ENCODE data around the gene SLC6A8. TPM values are rescaled to one million over a fixed set of nuclear protein-coding genes. Genes with fewer than 3 reads are reported as not detected.
A peak's percentile ranks its signal among the peaks of the same experiment; 100 is the strongest.
"Not testable (repeated sequence)": the region's sequence is repeated elsewhere in the genome, so short reads cannot be mapped to it uniquely, and the experiment has no call there.

Gene SLC6A8
- total RNA-seq, 1 donor from 2014 or later = 178 TPM

DNA sequence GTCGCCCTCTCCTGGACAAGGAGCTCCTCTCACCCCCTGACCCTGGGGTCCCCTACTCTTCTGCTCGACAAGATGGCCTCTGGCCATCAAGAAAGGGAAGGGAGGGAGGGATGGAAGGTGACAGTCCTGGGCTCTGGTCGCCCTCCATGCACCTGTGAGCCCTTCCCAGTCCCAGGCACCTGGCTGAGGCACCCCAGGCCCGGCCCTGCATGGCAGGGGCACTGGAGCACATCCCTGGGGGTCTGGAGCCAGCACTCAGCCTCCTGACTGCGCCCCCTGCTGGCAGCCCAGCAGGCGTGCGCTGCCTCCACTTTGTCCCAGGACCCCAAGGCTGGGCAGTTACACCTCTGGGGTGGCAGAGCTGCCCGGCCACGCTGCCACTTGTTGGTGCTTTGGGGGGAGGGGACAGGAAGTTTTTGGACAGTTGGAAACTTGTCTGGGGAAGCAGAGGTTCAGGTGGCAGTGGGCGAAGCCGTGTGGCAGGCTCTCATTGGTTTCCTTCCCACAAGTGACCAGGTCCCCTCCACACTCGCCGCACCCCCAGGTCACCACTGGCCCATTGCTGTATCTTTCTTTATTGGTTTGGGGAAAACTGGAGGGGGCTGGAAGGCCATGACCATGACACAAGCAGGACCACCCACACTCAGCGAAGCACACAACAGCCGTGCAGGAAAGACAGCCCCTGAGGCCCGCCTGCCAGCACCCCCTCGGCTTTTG is 18.4 kb upstream of the SLC6A8 start:
- ATAC-seq = no peak
- intact Hi-C loops (cut with DNase I) = loop anchor here (5.0 kb wide), 3 partner anchors 62 to 712 kb away; no protein-coding TSS in a partner anchor
- DNase-seq (ENCODE audit: missing footprints) = peak; percentile 14

- DNase-seq (ENCODE audit: missing footprints) = no peak
- intact Hi-C loops (cut with DNase I) = loop anchor here (5.0 kb wide), 3 partner anchors 63 to 713 kb away; no protein-coding TSS in a partner anchor
- no peak for ATAC-seq
Measured at GRCh38 chrX:153669901-153670731, 17.6 kb upstream of the SLC6A8 start.

- DNase-seq (ENCODE audit: missing footprints) (peak; percentile 54), ATAC-seq (no peak)
- intact Hi-C loops (cut with DNase I) = no loop called here
Measured at GRCh38 chrX:153670748-153671588, 16.8 kb upstream of the SLC6A8 start.

- no peak for ATAC-seq
- DNase-seq (ENCODE audit: missing footprints) = peak; percentile 9
- intact Hi-C loops (cut with DNase I) = no loop called here
Measured at GRCh38 chrX:153671589-153672530, 15.9 kb upstream of the SLC6A8 start.

DNA sequence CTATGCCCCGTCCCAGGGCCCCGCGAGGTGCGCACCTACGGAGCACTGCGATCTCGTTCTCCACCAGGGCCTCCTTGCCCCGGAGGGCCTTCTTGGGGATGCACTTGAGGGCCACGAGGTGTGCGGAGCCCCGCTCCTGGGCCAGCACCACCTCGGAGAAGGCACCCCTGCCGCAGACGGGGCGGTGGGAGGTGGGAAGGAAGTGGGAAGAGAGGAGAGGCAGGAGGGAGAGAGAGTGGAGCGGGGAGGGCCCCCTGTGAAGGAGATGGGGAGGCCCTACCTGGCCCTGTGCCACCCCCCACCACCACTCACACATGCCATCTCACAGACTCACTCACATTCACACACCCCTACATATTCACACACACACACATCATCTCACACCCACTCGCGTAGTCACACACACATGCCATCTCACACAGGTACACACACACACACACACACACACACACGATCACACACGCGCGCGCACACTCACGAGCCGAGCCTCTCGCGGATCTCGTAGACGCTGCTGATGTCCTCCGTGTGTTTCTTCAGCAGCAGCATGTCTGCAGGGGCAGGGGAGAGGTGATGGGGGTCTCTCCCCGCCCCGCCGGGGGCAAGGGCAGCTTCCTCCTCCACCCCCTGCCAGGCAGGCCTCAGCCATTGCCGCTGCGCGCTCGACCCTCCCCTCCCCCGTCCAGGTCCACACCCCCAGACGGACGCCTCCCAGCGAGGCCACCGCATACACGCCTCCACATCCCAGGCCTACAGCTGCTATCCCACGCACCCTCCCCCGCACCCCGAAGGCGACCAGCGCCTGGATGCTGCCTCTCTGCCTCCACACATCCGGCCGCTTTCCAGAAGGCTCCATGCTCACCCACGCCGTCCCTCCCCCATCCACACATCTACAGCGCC is 14.9 kb upstream of the SLC6A8 start:
- intact Hi-C loops (cut with DNase I) = no loop called here
- ATAC-seq (no peak), DNase-seq (ENCODE audit: missing footprints) (no peak)

DNA sequence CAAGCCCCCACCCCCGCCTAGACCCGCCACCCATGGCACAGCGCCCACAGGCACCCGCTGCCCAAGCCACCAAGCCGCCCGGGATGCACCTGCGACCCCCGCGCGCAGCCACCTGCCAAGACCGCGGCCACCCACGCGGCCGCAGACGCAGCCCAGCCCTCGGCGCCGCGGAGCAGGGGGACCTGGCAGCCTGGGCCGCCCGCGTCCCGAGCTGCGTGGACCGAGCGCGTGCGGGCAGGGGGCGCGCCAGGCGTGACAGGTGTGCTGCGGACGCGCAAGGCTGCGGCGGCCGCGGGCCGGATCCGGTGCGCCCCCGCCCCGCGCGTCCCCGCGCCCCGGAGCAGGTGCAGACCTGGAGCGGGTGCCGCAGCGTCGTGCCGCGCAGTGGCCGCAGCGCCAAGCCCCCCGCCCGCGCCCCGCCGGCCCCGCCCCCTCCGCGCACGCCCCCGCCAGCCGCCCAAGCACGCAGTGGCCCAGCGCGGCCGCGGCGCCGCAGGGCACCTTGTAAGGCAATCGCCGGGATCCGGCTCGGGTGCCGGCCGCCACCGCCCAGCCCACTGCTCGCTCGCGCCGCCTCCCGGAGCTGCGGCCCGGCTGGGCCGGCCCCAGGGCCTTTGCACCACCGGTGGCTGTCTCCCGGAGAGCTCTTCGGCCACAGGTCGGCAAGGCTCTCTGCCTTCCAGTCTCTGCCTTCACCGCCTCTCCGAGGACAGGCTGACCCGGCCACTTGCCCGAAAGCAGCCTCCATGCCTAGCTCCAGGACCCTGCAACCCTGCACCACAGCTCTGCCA is 14.1 kb upstream of the SLC6A8 start, which contains the start of gene PNCK:
Gene PNCK (minus strand): TSS at position 386 of the 791 bp plus-strand sequence. CDS start 737 bp downstream, outside the sequence.
- intact Hi-C loops (cut with DNase I) = no loop called here
- no peak for DNase-seq (ENCODE audit: missing footprints)
- no peak for ATAC-seq

- ATAC-seq = no peak
- DNase-seq (ENCODE audit: missing footprints) = no peak
- intact Hi-C loops (cut with DNase I) = no loop called here
Measured at GRCh38 chrX:153674219-153674851, 13.4 kb upstream of the SLC6A8 start.

- ATAC-seq = no peak
- no peak for DNase-seq (ENCODE audit: missing footprints)
- intact Hi-C loops (cut with DNase I) = no loop called here
Measured at GRCh38 chrX:153681175-153681574, 6.6 kb upstream of the SLC6A8 start.

DNA sequence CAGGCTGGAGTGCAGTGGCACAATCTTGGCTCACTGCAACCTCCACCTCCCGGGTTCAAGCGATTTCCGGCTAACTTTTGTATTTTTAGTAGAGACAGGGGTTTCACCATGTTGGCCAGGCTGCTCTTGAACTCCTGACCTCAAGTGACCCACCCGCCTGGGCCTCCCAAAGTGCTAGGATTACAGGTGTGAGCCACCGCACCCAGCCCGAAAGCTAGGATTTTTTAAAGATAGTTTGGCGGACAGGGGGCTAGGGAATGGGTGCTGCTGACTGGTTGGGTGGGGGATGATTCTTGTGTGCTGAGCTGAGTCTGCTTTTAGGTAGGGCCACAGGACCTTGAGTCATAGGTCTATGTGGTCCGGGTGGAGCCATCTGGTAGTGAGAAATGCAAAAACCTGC is 4.2 kb upstream of the SLC6A8 start:
- ATAC-seq = not testable (repeated sequence)

DNA sequence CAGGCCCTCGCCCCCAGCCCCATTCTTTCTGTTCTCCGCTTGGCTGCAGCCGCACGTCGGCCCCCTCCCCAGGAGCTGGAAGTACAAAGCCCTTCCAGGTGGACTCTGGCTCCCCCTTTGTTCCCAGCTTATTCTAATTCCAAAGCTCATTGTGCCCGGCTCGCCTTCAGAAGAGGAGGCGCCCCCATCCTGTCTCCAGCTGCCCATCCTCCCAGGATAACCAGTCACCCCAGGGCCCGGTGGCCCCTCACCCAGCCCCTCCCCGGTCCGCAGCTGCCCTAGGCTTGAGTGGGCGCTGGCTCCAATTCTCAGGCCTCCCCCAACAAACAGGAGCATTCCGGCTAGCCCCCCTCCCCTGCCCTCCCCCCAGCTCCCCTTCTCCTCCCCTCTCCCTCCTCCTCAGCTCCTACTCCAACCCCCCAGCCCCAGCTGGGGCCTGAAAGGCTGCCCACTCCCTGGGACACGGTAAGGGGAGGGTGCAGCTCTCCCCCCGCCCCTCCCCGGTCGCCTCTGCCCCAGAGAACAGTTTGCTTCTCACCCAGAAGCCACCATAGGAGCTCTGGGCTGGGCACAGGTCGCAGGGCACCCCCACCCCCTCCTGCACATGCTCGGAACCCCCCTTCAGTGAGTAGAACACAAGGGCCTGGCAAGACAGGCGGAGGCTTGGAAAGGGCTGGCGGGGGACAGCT is 3.1 kb upstream of the SLC6A8 start:
- intact Hi-C loops (cut with DNase I) = loop anchor here (5.0 kb wide), 1 partner anchor 38 kb away; the partner anchor contains the start of genes ABCD1 and BCAP31
- ATAC-seq = no peak
- no peak for DNase-seq (ENCODE audit: missing footprints)

More for the DNA sequence above, 4.2 kb upstream of the SLC6A8 start:
- DNase-seq (ENCODE audit: missing footprints); intact Hi-C loops (cut with DNase I): not testable (repeated sequence)

GRCh38 chrX:153685156-153685536 is 2.6 kb upstream of the SLC6A8 start:
- no peak for DNase-seq (ENCODE audit: missing footprints)
- no peak for ATAC-seq
- intact Hi-C loops (cut with DNase I) = loop anchor here (5.0 kb wide), 1 partner anchor 37 kb away; the partner anchor contains the start of genes ABCD1 and BCAP31

DNA sequence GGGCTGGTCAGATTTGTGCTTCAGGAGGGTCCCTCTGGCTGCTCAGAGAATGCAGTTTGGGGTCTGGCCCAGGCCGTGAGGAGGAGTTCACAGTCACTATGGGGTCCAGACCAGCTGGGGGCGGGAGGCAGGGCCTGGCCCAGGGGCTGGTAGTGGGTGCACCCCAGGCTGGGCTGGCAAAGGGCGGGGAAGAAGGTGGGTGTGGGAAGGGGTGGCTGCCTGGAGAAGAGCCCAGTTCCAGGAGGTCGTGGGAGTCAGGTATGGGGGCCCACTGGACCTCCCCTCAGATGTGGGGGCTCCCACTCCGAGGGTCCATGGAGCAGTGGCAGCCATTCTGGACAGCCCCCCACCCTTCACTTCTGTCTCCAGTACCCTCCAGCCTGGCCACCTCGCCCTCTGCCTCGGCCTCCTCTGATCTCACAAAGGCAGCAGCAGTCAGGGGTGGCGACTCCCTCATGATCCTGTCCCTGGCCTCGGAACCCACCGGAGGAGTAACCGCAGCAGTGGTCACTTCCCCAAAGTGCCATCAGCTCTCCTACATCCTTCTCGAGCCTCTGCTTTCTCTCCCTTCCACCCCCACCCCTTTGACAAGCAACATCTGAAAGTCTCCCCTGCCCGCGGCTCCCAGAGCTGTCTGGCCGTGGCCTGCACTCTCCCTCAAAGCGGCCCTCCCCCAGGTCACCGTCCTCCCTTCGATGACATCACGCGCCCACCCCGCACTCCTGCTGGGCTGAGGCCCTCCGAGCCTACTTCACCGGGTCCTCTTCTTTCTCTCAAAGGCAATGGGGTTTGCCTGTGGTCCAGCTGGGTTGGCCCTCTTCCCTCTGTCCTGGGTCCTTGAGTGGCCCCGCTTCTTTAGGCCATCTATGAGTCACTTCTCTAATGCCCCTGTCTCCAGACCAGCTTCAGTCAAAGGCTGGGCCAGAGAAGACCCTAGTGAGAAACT is 1.7 kb upstream of the SLC6A8 start:
- ATAC-seq (no peak), DNase-seq (ENCODE audit: missing footprints) (peak; percentile 28)
- intact Hi-C loops (cut with DNase I) = loop anchor here (5.0 kb wide), 1 partner anchor 36 kb away; the partner anchor contains the start of genes ABCD1 and BCAP31

- peak; percentile 7 for DNase-seq (ENCODE audit: missing footprints)
- no peak for ATAC-seq
- intact Hi-C loops (cut with DNase I) = loop anchor here (5.0 kb wide), 1 partner anchor 36 kb away; the partner anchor contains the start of genes ABCD1 and BCAP31
Measured at GRCh38 chrX:153686711-153687110, 1.0 kb upstream of the SLC6A8 start.

DNA sequence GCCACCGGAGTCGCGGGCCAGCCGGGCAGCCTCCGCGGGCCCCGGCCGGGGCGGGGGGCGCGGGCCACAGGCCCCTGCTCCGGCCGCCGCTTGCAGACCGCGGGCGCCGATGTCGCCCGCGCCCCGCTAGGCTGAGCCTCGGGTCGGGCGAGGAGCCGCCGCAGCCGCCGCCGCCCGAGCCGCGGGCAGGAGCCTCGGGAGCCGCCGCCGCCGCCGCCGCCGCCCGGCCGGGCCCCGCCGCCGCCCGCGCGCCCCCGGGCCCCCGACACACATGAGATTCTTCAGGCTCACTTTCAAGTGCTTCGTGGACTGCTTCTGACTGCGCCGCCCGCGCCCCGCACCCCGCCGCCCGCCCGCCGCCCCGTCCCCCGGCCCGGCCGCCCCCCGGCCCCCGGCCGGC is 345 bp downstream of the SLC6A8 start:
- intact Hi-C loops (cut with DNase I) = loop anchor here (2.0 to 5.0 kb wide), 2 partner anchors 21 to 34 kb away; partner anchors contain the start of genes ABCD1 and BCAP31
- ATAC-seq (no peak), DNase-seq (ENCODE audit: missing footprints) (no peak)

Measured in Right ventricle myocardium inferior (tissue), 1 donor.